ENCODE data around the gene MAT1A. TPM values are rescaled to one million over a fixed set of nuclear protein-coding genes. Genes with fewer than 3 reads are reported as not detected.

Gene MAT1A
- total and polyA plus RNA-seq, 9 of the 15 experiments (the other 6 are each of a cell fraction or from before 2014, with no cell fraction given), result 0.03 to 0.30 (median 0.11) TPM; not detected in 2

GRCh38 chr10:80281784-80282765 is 7.4 kb downstream of the MAT1A start:
- no peak overlapping the region for H3K4me2 ChIP-seq (ENCODE audit: insufficient read depth, low read length)
- no peak overlapping the region for H3K27ac ChIP-seq (ENCODE audit: extremely low read depth, low read depth, low read length)
- H3K4me1 ChIP-seq (replicated peaks in 1 of 2; ENCODE audit: control insufficient read depth in 2 of 2, insufficient read depth in 2 of 2, low read length in 2 of 2), result no peaks in the 10 kb centered on the region
- no peaks in the 10 kb centered on the region for H3K9me1 ChIP-seq (ENCODE audit: control insufficient read depth, insufficient read depth, low read length)
- FAIRE-seq, result no peak
- intact Hi-C loops (cut with micrococcal nuclease), result no loop called here
- ChIA-PET POLR2A (interaction anchor here (0.7 kb wide), 2 partner anchors 11 to 1094 kb away, joined by 3 read pairs; no protein-coding TSS in a partner anchor), CTCF (ENCODE audit: low intra/inter-chr PET ratio) (no interaction called here)
- no peaks in the 10 kb centered on the region for H3K9me3 ChIP-seq (replicated peaks; ENCODE audit: control insufficient read depth, insufficient read depth, low read depth, low read length)
- WGBS (ENCODE audit: insufficient coverage, low coverage, missing lambda C conversion rate), result 3% methylated on average over 9 of the region's 9 CpGs
- in situ Hi-C loops (cut with MboI), result no loop called here
- DNase-seq (ENCODE audit: extremely low read depth in 1 of 4, low spot score in 3 of 4), result peak in 1 of 4 experiments; percentile 3
- no peaks in the 10 kb centered on the region for H4K20me1 ChIP-seq (replicated peaks; ENCODE audit: control insufficient read depth, insufficient read depth, low read length)
- no peak overlapping the region for H3K4me3 ChIP-seq
- H2AFZ ChIP-seq (ENCODE audit: low read depth, low read length), result no peak overlapping the region
- H3K27me3 ChIP-seq (ENCODE audit: control insufficient read depth in 2 of 2, insufficient read depth in 2 of 2, low read length in 2 of 2), result peaks cover 33 to 69% of the 10 kb centered on the region in 2 experiments; a peak in 4 of 5 replicates
- TF ChIP-seq ZNF263 (CRISPR knock-in tag; IDR thresholded peaks at IDR 0.05; ENCODE audit: borderline replicate concordance) (no peak), SMARCC2 (IDR thresholded peaks at IDR 0.05; ENCODE audit: low read depth) (no peak), NR2F6 (CRISPR knock-in tag; IDR thresholded peaks at IDR 0.05) (no peak), ZC3H4 (CRISPR knock-in tag; IDR thresholded peaks at IDR 0.05; ENCODE audit: borderline replicate concordance) (no peak), CBX5 (IDR thresholded peaks at IDR 0.05; ENCODE audit: borderline replicate concordance, low read depth) (no peak), PBX2 (CRISPR knock-in tag; IDR thresholded peaks at IDR 0.05; ENCODE audit: low read depth) (no peak), PBX2 (tag; conservative IDR thresholded peaks at IDR 0.05; ENCODE audit: low read depth) (no peak), PCBP1 (IDR thresholded peaks at IDR 0.05; ENCODE audit: low read depth, low read length, poor library complexity, severe bottlenecking) (no peak), MAX (CRISPR knock-in tag; IDR thresholded peaks at IDR 0.05) (no peak), ATF3 (IDR thresholded peaks at IDR 0.05) (peak; percentile 24; the same call in 1 of the 2 replicates), ATF3 (CRISPR knock-in tag; conservative IDR thresholded peaks at IDR 0.05) (no peak), CEBPG (CRISPR knock-in tag; IDR thresholded peaks at IDR 0.05) (peak; percentile 45; the same call in 1 of the 2 replicates), CEBPG (tag; conservative IDR thresholded peaks at IDR 0.05 in 1 of 2, IDR thresholded peaks at IDR 0.05 in 1 of 2) (peak; percentile 24 to 51; a peak in 2 of 4 replicates)
- no peaks in the 10 kb centered on the region for H3K36me3 ChIP-seq (ENCODE audit: control insufficient read depth, insufficient read depth, low read length)
- H3K9ac ChIP-seq (ENCODE audit: insufficient read depth in 1 of 2, low read depth in 2 of 2, low read length in 2 of 2), result no peak overlapping the region
- no TSS peak for BruUV-seq (replicated peaks)
- no peaks in the 10 kb centered on the region for H3K79me2 ChIP-seq (ENCODE audit: control insufficient read depth, insufficient read depth, low read length)
- no peak for ATAC-seq

Measured in K562 (cell line).